Stimulated activated effector memory CD8-positive, alpha-beta T cell treated with anti-CD3 and anti-CD28 coated beads, Interleukin-12 subunit alpha, Interleukin-12 subunit beta, amount 100 ng/mL, for 72 hours (primary cell): ENCODE measurements around the gene ASTN2.

ENCODE experiments used
- ATAC-seq: fragments of 150-1000 bp; cut with Tn5 transposase; 2 replicates; pipeline ENCODE4 v1.10.0; 2021
- DNase-seq, 2 donors: peaks; one replicate each; pipeline ENCODE4 v3.0.0; 2021 to 2022; ENCODE audit warnings: low spot score in 2 of 2
- H3K27ac Mint-ChIP-seq: one replicate; pipeline ENCODE4 v1.8.0; 2022; ENCODE audit warnings: mild to moderate bottlenecking, mixed read lengths
- H3K36me3 Mint-ChIP-seq: one replicate; pipeline ENCODE4 v1.8.0; 2022; ENCODE audit warnings: mild to moderate bottlenecking, mixed read lengths
- H3K4me1 Mint-ChIP-seq: one replicate; pipeline ENCODE4 v1.8.0; 2022; ENCODE audit warnings: mixed read lengths
- H3K4me3 Mint-ChIP-seq: one replicate; pipeline ENCODE4 v1.8.0; 2022; ENCODE audit warnings: mild to moderate bottlenecking, mixed read lengths
- H3K9me3 Mint-ChIP-seq: one replicate; pipeline ENCODE4 v1.8.0; 2022; ENCODE audit warnings: mixed read lengths

ASTN2 gene

DNA sequence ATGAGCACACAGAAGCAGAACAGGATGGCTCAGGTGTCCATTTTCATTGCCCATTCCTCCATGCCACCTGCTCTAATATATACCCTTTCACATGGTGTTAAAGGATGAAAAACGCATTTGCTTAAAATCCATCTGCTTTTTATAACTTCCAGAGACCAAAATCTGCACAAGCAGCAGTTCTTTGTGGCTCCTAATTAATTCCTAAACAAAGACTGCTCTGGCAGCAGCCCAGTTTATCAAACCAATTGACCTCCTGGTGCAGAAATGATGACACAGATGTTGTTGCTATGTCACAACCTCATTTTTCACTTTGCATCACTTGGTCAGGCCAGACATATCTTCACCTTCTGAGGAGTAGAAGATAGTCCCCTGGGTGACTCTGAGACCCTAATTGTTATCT lies 141.2 kb downstream of the ASTN2 start:
- Mint-ChIP-seq H3K27ac (no peak overlapping the region), H3K4me1 (no peaks in the 10 kb centered on the region), H3K9me3 (no peaks in the 10 kb centered on the region), H3K36me3 (no peaks in the 10 kb centered on the region), H3K4me3 (no peak overlapping the region)
- DNase-seq (no peak), ATAC-seq (no peak)

DNA sequence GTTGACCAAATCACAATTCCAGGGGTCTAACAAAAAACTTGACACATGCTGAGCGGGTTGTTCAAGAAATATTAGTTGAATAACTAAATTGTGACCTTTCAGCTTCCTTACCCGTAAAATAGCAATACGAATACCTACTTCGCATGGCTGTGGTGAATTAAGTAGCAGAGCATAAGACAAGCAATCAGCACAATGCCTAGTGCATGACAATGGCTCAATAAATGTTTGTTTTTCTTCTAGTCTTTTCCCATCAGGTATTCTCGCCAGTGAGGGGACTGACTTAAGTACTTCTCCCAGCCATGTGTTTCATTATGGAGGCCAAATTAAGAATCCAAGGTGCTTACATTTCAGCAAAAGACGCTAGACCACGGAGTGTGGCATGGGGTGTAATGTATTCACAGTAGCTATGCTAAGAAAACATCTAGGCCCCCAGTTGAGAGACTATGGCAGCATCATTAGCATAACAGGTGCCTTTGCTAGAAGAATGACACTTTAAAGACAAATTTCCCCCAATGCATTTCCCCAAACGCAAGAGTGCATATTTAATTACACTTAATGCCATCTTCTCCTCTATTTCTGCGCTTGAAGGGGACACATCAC lies 145.9 kb downstream of the ASTN2 start:
- Mint-ChIP-seq H3K36me3 (no peaks in the 10 kb centered on the region), H3K4me3 (no peak overlapping the region), H3K27ac (no peak overlapping the region), H3K4me1 (no peaks in the 10 kb centered on the region), H3K9me3 (peaks cover 5% of the 10 kb centered on the region)
- ATAC-seq (no peak), DNase-seq (no peak)

DNA sequence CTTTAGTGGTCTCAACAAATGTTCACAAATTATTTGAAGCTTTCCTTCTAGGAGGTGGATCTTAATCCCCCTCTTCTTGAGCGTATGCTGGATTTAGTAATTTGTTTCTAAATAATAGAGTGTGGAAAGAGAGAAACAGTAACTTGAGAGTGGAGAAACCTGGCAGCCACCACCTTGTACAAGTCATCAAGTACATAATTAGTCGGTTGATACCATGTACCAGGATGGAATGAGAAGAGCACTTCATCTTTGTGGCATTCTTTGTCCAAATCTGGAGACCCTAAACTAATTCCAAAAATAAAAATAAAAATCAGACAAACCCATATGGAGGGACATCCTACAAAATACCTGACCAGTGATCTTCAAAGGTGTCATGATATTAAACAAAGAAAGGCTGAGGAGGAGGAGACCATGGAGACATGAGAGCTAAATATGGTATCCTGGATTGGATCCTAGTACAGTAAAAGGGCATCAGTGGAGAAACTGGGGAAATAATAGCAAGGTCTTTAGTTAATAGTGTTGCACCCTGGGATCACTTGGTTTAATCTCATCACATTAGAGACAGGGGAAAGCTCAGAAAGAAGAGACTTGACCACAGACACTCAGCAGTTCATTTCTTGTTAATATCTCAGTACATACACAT lies 147.9 kb downstream of the ASTN2 start:
- no peaks in the 10 kb centered on the region for H3K36me3 Mint-ChIP-seq
- H3K4me1 Mint-ChIP-seq: no peaks in the 10 kb centered on the region
- no peak for DNase-seq
- ATAC-seq: no peak
- peaks cover 5% of the 10 kb centered on the region for H3K9me3 Mint-ChIP-seq
- no peak overlapping the region for H3K4me3 Mint-ChIP-seq
- H3K27ac Mint-ChIP-seq: no peak overlapping the region

DNA sequence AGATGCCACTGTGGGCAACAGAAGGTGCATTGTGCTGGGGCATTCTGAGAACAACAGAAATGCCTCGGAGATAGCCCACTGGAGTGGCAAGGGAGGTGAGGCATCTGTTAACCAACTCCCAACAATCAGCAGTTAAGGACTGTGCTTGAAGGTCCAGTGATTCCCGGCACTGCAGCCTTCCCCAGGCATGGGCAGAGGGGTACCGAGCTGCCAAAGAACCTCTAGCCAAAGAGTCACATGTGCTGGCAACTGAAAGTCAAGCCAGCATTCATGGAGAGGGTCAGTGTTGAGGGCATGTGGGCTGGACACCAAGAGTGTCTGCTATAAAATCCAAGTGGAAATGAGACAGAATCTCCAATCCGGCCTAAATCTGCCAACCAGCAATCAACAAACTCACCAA lies 149.6 kb downstream of the ASTN2 start:
- H3K4me3 Mint-ChIP-seq: no peak overlapping the region
- H3K27ac Mint-ChIP-seq: no peak overlapping the region
- H3K36me3 Mint-ChIP-seq: no peaks in the 10 kb centered on the region
- no peak for DNase-seq
- no peaks in the 10 kb centered on the region for H3K4me1 Mint-ChIP-seq
- peaks cover 5% of the 10 kb centered on the region for H3K9me3 Mint-ChIP-seq
- ATAC-seq: no peak

DNA sequence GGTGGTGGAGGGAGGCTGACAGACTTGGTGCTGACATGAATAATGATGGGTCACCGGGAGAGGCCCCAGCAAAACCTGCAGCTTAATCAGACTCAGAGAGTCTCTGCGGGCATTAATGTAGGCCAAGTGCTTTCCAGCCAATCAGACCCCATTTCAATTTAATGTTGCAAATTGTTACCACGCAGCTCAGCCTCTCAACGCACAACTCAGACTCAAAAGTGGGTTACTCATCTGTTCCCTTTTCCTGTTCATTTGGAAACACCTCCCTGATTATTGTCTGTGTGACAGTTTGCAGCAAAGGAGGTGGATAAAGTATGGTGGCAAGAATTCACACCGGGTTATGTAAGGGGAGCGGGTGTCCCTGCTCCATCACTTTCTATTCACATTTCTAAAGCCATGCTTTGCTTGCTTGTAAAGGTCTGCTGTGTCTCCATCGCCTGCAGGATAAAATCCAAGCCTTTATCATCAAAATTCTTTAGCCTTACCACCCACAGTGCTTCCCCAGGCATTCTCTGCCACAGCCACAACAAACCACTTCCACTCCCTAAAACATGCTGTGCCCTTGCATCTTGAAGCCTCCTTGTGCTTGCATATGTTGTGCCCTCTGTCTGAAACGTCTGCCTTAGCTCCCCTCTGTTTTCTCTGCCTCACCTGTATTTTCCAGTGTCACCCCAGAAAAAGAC lies 156.5 kb downstream of the ASTN2 start:
- ATAC-seq (no peak), DNase-seq (no peak)
- H3K4me1 Mint-ChIP-seq: no peaks in the 10 kb centered on the region
- H3K9me3 Mint-ChIP-seq: peaks cover 4% of the 10 kb centered on the region
- H3K36me3 Mint-ChIP-seq: no peaks in the 10 kb centered on the region
- no peak overlapping the region for H3K27ac Mint-ChIP-seq
- H3K4me3 Mint-ChIP-seq: no peak overlapping the region

DNA sequence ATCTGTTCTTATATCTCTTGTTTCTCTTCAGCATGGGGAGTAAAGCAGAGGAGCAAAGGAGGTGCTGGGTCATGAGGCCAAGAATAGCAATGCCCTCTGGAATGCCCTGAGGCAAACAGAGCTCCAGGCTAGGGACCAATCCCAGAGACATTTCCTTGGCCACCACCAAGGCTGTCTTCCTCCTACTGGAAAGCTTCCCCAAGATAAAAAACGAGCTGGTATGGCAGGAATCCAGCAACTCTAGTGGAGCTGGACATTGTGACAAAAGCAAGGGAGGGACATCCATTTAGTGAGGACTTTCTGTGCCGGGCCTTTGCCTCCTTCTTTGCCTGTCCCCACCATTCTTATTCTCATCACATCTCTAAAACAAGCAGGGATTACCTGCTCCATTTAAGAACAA lies 161.6 kb downstream of the ASTN2 start:
- Mint-ChIP-seq H3K27ac (no peak overlapping the region), H3K36me3 (no peaks in the 10 kb centered on the region)

DNA sequence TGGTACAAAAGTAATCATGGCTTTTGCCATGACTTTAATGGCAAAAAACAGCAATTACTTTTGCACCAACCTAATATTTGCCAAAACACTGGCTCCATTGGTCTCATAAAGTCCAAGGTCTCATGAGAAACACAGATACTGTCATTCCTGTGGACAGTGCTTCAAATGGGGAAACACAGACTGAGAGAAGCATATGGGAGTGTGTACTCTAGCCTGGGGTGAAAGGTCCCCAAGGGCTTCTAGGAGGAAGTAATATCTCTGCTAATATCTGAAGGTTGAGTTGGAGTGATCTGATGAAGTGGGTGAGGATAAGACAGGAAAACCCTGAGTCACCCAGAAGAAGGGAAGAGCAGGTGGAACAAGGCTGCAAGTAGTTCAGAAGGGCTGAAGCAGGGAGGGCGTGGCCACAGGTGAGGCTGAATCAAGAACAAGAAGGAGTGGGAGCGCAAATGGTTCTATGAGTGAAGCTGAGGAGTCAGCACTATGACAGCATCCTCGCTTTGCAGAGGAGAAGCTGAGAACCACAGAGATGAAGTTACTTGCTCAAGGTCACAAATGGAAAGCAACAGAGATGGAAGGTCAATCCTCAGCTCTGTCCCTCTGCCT lies 164.1 kb downstream of the ASTN2 start:
- Mint-ChIP-seq H3K27ac (no peak overlapping the region), H3K4me3 (no peak overlapping the region), H3K36me3 (no peaks in the 10 kb centered on the region), H3K9me3 (peaks cover 13% of the 10 kb centered on the region), H3K4me1 (no peaks in the 10 kb centered on the region)
- ATAC-seq (no peak), DNase-seq (no peak)

More for the DNA sequence above, 161.6 kb downstream of the ASTN2 start:
- Mint-ChIP-seq H3K9me3 (peaks cover 10% of the 10 kb centered on the region), H3K4me3 (no peak overlapping the region), H3K4me1 (no peaks in the 10 kb centered on the region)
- ATAC-seq (no peak), DNase-seq (no peak)

DNA sequence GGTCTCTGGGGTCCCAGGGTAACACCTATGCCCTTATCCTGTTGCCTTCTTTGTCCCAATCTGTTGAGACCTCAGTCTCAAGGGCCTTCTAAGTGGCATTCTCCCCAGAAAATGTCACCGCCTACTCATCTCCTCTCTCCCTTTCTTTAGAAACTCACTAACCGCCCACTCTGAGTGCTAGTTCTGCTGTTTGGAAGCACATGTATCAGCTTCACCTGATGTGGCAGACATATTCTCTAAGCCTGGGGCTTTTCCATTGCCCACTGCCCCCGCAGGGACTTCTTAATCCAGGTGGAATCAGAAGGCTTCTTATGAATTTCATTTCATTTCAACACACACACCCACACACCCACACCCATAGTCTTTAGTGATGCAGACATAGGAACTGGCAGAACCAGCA lies 165.1 kb downstream of the ASTN2 start:
- H3K27ac Mint-ChIP-seq: no peak overlapping the region

DNA sequence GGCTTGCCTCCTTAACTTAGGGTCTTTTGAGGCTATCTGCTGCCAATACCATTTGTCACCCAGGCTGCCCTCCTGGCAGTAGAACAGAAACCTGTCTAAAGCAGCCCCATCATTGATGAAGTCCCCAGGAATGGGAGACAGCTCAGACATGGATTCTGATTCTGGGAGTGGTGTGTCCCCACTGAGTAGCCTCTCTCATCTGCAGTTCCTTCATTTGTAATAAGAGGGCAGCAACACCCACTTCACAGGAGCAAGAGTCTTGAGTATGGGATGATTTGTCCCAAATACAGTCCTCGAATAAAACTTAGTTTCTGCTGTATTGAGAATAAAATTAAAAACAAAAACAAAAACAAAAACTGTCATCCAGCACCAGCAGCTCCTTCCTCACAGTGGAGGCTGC lies 167.6 kb downstream of the ASTN2 start:
- no peak overlapping the region for H3K4me3 Mint-ChIP-seq
- no peak for DNase-seq
- ATAC-seq: no peak
- no peak overlapping the region for H3K27ac Mint-ChIP-seq
- peaks cover 15% of the 10 kb centered on the region for H3K9me3 Mint-ChIP-seq
- no peaks in the 10 kb centered on the region for H3K4me1 Mint-ChIP-seq
- H3K36me3 Mint-ChIP-seq: no peaks in the 10 kb centered on the region

More for the DNA sequence above, 165.1 kb downstream of the ASTN2 start:
- H3K36me3 Mint-ChIP-seq: no peaks in the 10 kb centered on the region
- H3K4me1 Mint-ChIP-seq: no peaks in the 10 kb centered on the region
- H3K4me3 Mint-ChIP-seq: no peak overlapping the region
- H3K9me3 Mint-ChIP-seq: peaks cover 10% of the 10 kb centered on the region
- no peak for ATAC-seq
- DNase-seq: no peak

DNA sequence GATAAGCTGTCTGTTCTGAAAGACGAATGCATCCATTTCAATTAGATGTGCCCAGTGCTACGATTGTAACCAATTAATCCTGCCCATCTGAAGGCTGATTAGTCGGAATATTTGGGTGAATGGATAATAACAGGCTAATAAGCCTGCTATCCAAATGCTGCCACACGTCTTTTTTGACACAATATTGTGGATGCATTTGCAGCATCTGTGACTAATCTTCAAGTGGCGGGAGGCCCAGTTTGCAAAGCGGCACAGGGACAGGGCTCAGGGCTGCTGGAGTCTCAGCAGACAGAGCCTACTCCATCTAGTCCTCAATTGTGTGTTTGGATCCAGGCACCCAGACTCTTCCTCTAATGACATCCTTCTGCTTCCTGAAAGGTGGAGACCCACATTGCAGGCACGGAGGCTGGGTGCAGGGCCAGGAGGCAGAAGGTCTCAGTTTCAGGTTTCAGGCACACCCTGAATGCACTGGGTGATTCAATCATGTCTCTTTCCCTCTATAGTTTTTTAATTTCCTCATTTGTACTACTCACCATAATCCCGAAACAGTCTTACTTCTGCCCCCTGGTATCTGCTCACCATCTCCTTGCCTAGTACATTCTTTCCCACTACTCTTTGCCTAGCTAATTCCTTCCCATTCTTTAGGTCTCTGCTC lies 169.6 kb downstream of the ASTN2 start:
- Mint-ChIP-seq H3K27ac (no peak overlapping the region), H3K9me3 (peaks cover 9% of the 10 kb centered on the region), H3K4me3 (no peak overlapping the region), H3K36me3 (no peaks in the 10 kb centered on the region), H3K4me1 (no peaks in the 10 kb centered on the region)
- DNase-seq (no peak), ATAC-seq (no peak)

DNA sequence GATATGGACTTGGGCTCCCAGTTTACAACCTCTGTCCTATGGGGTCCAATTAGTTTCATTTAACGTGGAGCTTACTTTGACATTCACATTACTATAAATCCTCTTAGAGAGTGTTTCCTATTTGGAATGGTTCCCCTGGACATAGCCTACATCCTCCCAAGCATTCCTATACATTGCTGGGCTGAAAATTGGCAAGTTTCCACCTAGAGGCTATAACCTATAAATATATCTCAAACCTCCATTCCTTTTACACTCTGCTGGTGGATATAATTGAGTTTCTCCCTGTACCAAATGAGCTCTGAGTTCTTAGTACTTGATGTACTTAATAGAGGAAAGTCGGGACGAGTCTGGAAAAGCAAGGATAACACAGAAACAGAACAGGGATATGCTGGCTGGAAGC lies 172.8 kb downstream of the ASTN2 start:
- ATAC-seq: no peak
- peaks cover 9% of the 10 kb centered on the region for H3K9me3 Mint-ChIP-seq
- no peaks in the 10 kb centered on the region for H3K36me3 Mint-ChIP-seq
- H3K4me3 Mint-ChIP-seq: no peak overlapping the region
- no peak for DNase-seq
- H3K4me1 Mint-ChIP-seq: no peaks in the 10 kb centered on the region
- H3K27ac Mint-ChIP-seq: no peak overlapping the region

DNA sequence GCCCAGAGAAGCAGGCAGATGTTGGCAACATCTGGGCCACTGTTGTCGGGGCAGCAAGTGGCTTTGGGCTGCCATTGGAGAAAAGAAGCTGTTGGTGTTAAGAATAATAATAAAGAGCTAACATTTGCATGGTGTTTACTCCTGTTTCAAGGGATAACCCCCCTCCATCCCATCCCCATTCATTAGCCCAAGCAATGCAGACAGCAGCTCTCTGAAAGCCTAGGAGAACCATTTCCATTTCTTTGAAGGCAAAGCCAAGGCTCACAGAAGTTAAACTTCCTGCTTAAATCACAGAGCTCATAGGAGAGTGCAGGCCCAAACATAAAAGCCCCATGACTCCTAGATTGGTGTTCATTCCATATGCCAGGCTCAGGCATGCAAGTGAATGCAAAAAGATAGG lies 175.4 kb downstream of the ASTN2 start:
- Mint-ChIP-seq H3K4me1 (no peaks in the 10 kb centered on the region), H3K4me3 (no peak overlapping the region), H3K27ac (no peak overlapping the region), H3K9me3 (peaks cover 6% of the 10 kb centered on the region), H3K36me3 (no peaks in the 10 kb centered on the region)
- ATAC-seq (no peak), DNase-seq (no peak)

DNA sequence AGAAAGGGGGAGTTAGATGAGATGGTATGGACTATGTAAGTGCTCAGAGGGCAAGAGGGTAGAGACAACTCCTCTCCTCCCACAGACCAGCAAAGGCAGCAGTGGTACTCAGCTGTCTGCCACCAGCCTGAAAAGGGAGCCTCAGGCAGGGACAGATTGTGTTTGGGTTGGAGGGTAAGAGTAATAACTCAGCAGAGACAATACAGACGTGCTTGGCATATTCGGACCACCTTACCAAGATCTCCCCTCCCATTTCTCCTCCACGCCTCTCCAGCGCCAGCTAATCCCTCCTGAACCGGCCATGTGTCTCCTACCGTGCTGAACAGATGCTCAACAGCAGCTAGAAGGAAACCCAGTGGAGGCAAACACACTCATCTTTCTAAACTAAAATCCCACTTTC lies 180.8 kb downstream of the ASTN2 start:
- H3K4me1 Mint-ChIP-seq: no peaks in the 10 kb centered on the region
- ATAC-seq: no peak

DNA sequence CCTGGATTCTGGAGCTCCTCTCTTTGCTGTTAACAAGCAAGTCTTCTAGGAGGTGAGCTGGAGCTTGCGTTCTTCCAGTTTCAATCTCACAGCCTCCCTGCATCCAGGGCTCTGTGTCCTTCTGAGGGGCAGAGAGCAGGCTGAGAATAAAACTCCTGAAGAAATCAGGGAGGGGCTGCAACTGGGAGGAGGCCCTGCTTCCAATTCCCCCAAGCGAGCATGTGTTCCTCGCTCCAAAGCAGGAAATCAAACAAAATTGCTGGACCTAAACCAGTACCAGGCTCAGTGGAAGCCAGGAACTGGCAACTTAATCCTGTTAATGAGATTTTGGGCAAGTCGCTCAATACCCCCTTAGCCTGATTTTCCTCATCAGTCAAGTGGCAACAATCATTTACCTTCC lies 181.8 kb downstream of the ASTN2 start:
- no peak overlapping the region for H3K27ac Mint-ChIP-seq
- DNase-seq (no peak), ATAC-seq (no peak)
- no peaks in the 10 kb centered on the region for H3K36me3 Mint-ChIP-seq
- no peaks in the 10 kb centered on the region for H3K4me1 Mint-ChIP-seq
- peaks cover 14% of the 10 kb centered on the region for H3K9me3 Mint-ChIP-seq
- H3K4me3 Mint-ChIP-seq: no peak overlapping the region

More for the DNA sequence above, 180.8 kb downstream of the ASTN2 start:
- no peak overlapping the region for H3K27ac Mint-ChIP-seq
- H3K9me3 Mint-ChIP-seq: peaks cover 11% of the 10 kb centered on the region
- DNase-seq: no peak
- H3K36me3 Mint-ChIP-seq: no peaks in the 10 kb centered on the region
- H3K4me3 Mint-ChIP-seq: no peak overlapping the region

DNA sequence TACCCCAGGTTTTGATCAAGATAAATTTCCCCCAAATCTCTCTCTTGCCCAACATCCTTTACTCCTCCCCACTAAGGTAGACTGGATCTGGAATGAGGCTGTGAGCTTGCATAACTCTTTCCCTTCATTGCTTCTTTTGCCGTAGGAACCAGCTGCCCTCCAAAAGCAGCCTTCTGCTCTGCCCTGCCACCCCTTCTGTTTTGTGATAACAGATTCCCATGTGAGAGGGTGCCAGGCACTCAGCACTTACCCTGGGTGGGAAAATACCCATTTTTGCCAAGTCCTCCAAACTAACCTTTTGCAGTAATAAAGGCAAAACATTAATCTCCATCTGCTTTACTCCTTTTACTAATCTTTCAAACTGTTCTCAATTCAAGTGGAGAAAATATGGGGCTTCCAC lies 182.6 kb downstream of the ASTN2 start:
- Mint-ChIP-seq H3K36me3 (no peaks in the 10 kb centered on the region), H3K4me1 (no peaks in the 10 kb centered on the region), H3K9me3 (peaks cover 14% of the 10 kb centered on the region), H3K27ac (no peak overlapping the region), H3K4me3 (no peak overlapping the region)
- no peak for ATAC-seq
- DNase-seq: no peak
